SU-DHL-6 (cell line): ENCODE data around the gene ACSS2.

Experiments
- H2AFZ ChIP-seq: fragments of 200-600 bp; sonication (generic); 2 replicates; pipeline ENCODE4 v1.6.1; 2014; ENCODE audit warnings: low read depth, mild to moderate bottlenecking, moderate library complexity, mixed read lengths, antibody characterized with exemption, low read length; ENCODE audit not compliant: severe bottlenecking
- H3F3A ChIP-seq: fragments of 200-600 bp; shearing (Covaris generic); 2 replicates; pipeline ENCODE4 v1.6.0; 2016; ENCODE audit warnings: antibody characterized with exemption, mild to moderate bottlenecking; ENCODE audit not compliant: insufficient read depth
- H3K27ac ChIP-seq: fragments of 200-600 bp; sonication (generic); 2 replicates; pipeline ENCODE4 v1.5.1; 2016; ENCODE audit warnings: low read depth, mild to moderate bottlenecking, low read length, moderate library complexity, mixed read lengths
- H3K27me3 ChIP-seq: fragments of 200-600 bp; sonication (generic), shearing (Covaris generic); 2 replicates; pipeline ENCODE4 v1.6.0; 2014; ENCODE audit warnings: mild to moderate bottlenecking, low read length
- H3K36me3 ChIP-seq: fragments of 200-600 bp; sonication (generic); 2 replicates; pipeline ENCODE4 v1.6.1; 2014; ENCODE audit warnings: mild to moderate bottlenecking, low read length, mixed read lengths
- H3K4me2 ChIP-seq: fragments of 300-600, 200-600 bp; shearing (Covaris generic), sonication (generic); 2 replicates; pipeline ENCODE4 v1.6.0; 2014; ENCODE audit warnings: low read length, low read depth, mild to moderate bottlenecking; ENCODE audit not compliant: poor library complexity, severe bottlenecking
- H3K4me3 ChIP-seq: fragments of 200-600 bp; sonication (generic); 2 replicates; pipeline ENCODE4 v1.5.1; 2014; ENCODE audit warnings: antibody characterized with exemption, low read length, mild to moderate bottlenecking, mixed read lengths; ENCODE audit not compliant: insufficient read depth, poor library complexity, severe bottlenecking
- H3K79me2 ChIP-seq: fragments of 200-600 bp; sonication (generic); 2 replicates; pipeline ENCODE4 v1.6.1; 2014; ENCODE audit warnings: mild to moderate bottlenecking, low read length, moderate library complexity; ENCODE audit not compliant: insufficient read depth
- H3K9ac ChIP-seq: fragments of 200-600 bp; sonication (generic); 2 replicates; pipeline ENCODE4 v1.7.0; 2014; ENCODE audit warnings: mild to moderate bottlenecking, low read length
- H3K9me2 ChIP-seq: fragments of 200-600 bp; sonication (generic); replicated peaks from 2 replicates; pipeline ENCODE4 v1.6.1; 2014; ENCODE audit warnings: low read length; ENCODE audit not compliant: insufficient read depth
- H3K9me3 ChIP-seq: fragments of 200-600 bp; sonication (generic); 2 replicates; pipeline ENCODE4 v1.6.1; 2014; ENCODE audit warnings: low read length, mixed read lengths; ENCODE audit not compliant: insufficient read depth
- H4K20me1 ChIP-seq: fragments of 200-600 bp; sonication (generic); 2 replicates; pipeline ENCODE4 v1.6.1; 2014; ENCODE audit warnings: low read depth, mild to moderate bottlenecking, antibody characterized with exemption, low read length, moderate library complexity, mixed read lengths
- EZH2phosphoT487 ChIP-seq: fragments of 200-600 bp; sonication (generic), shearing (Covaris generic); conservative IDR thresholded peaks from 2 replicates; pipeline ENCODE4 v1.6.1; 2018; ENCODE audit warnings: mild to moderate bottlenecking, antibody characterized with exemption, low read length, moderate library complexity, mixed read lengths
- TF ChIP-seq, protein P1 (sequence below): fragments of 200-600 bp; sonication (generic); IDR thresholded peaks from one replicate; pipeline ENCODE4 v1.5.1; 2017; ENCODE audit warnings: antibody characterized with exemption, mild to moderate bottlenecking, low read length, moderate library complexity; ENCODE audit not compliant: insufficient read depth, poor library complexity, severe bottlenecking

ACSS2 gene

GRCh38 chr20:34916774-34917354, 40.5 kb downstream of the ACSS2 start:
- Histone ChIP-seq H3K27me3 (no peaks in the 10 kb centered on the region), H3K36me3 (no peaks in the 10 kb centered on the region), H3F3A (no peaks in the 10 kb centered on the region), H3K79me2 (no peaks in the 10 kb centered on the region), H3K9ac (no peak overlapping the region), H3K27ac (no peak overlapping the region), H3K4me3 (no peak overlapping the region), H3K9me2 (no peaks in the 10 kb centered on the region), H3K9me3 (no peaks in the 10 kb centered on the region), H2AFZ (no peak overlapping the region), H4K20me1 (no peaks in the 10 kb centered on the region), H3K4me2 (no peak overlapping the region)
- TF ChIP-seq, protein P1, sequence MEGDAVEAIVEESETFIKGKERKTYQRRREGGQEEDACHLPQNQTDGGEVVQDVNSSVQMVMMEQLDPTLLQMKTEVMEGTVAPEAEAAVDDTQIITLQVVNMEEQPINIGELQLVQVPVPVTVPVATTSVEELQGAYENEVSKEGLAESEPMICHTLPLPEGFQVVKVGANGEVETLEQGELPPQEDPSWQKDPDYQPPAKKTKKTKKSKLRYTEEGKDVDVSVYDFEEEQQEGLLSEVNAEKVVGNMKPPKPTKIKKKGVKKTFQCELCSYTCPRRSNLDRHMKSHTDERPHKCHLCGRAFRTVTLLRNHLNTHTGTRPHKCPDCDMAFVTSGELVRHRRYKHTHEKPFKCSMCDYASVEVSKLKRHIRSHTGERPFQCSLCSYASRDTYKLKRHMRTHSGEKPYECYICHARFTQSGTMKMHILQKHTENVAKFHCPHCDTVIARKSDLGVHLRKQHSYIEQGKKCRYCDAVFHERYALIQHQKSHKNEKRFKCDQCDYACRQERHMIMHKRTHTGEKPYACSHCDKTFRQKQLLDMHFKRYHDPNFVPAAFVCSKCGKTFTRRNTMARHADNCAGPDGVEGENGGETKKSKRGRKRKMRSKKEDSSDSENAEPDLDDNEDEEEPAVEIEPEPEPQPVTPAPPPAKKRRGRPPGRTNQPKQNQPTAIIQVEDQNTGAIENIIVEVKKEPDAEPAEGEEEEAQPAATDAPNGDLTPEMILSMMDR, result no peak
- no peak for TF ChIP-seq EZH2phosphoT487

- H3K4me3 ChIP-seq, result no peak overlapping the region
- TF ChIP-seq, protein P1, result no peak
- no peak for TF ChIP-seq EZH2phosphoT487
- no peaks in the 10 kb centered on the region for H3K27me3 ChIP-seq
- H4K20me1 ChIP-seq, result no peaks in the 10 kb centered on the region
- no peak overlapping the region for H3K27ac ChIP-seq
- no peak overlapping the region for H3K4me2 ChIP-seq
- no peak overlapping the region for H2AFZ ChIP-seq
- H3K36me3 ChIP-seq, result no peaks in the 10 kb centered on the region
- no peaks in the 10 kb centered on the region for H3K9me2 ChIP-seq
- no peaks in the 10 kb centered on the region for H3F3A ChIP-seq
- no peaks in the 10 kb centered on the region for H3K9me3 ChIP-seq
- no peak overlapping the region for H3K9ac ChIP-seq
- H3K79me2 ChIP-seq, result no peaks in the 10 kb centered on the region
These were observed 43.6 kb downstream of the ACSS2 start for GRCh38 chr20:34920055-34920454.

DNA sequence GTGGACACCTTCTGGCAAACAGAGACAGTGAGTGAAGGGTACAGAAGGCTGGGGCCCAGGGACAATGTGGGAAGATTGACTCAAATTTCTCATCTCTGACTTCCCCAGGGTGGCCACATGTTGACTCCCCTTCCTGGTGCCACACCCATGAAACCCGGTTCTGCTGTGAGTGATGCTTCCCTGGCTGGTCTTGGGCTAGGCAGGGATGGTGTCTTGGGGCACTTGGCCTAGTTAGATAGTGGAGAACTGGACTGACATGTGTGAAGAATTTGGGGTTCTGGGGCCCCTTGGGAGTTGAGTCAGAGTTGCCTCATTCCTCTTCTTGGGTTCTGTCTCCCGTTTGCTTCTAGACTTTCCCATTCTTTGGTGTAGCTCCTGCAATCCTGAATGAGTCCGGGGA, 45.0 kb downstream of the ACSS2 start:
- no peak overlapping the region for H2AFZ ChIP-seq
- no peaks in the 10 kb centered on the region for H3K79me2 ChIP-seq
- no peaks in the 10 kb centered on the region for H3K27me3 ChIP-seq
- H3F3A ChIP-seq, result no peaks in the 10 kb centered on the region
- no peaks in the 10 kb centered on the region for H4K20me1 ChIP-seq
- no peak for TF ChIP-seq EZH2phosphoT487
- TF ChIP-seq, protein P1, result no peak
- H3K36me3 ChIP-seq, result no peaks in the 10 kb centered on the region
- H3K9me3 ChIP-seq, result no peaks in the 10 kb centered on the region
- no peak overlapping the region for H3K9ac ChIP-seq
- H3K4me2 ChIP-seq, result no peak overlapping the region
- H3K27ac ChIP-seq, result no peak overlapping the region
- H3K4me3 ChIP-seq, result no peak overlapping the region
- H3K9me2 ChIP-seq, result no peaks in the 10 kb centered on the region
